Measurements from ENCODE around the gene SRRM3. TPM values are rescaled to one million over a fixed set of nuclear protein-coding genes. Genes with fewer than 3 reads are reported as not detected.
A peak's percentile ranks its signal among the peaks of the same experiment; 100 is the strongest.

Gene SRRM3
- total RNA-seq, 1 donor from 2014 or later = 4.0 TPM

DNA sequence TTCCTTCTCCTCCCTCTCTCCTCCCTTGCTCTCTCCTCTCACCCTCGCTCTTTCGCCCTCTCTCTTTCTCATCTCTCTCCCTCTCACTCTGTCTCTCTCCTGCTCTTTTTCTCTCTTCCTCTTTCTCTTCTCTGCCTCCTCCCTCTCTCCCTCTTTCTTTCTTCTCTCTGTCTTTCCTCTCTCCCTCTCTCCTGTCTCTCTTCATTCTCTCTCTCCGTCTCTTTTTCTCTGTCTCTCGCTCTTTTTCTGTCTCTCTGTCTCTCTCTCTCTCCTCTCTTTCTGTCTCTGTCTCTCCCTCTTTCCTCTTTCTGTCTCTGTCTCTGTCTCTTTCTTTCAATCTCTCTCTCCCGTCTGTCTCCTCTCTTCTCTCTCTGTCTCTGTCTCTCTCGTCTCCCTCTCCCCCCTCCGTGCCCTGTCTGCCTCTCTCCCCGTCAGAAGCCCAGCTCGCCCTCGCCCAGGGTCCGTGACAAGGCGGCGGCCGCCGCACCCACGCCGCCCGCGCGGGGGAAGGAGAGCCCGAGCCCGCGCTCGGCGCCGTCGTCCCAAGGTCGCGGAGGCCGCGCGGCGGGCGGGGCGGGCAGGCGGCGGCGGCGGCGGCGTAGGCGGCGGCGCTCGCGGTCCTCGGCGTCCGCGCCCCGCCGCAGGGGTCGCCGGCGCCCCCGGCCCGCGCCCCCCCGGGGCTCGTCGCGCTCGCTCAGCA is 79.5 kb downstream of the SRRM3 start:
- Mint-ChIP-seq H3K4me3 (peak overlapping the region; percentile 86), H3K27ac (peak overlapping the region; percentile 66), H3K36me3 (no peaks in the 10 kb centered on the region), H3K4me1 (ENCODE audit: unreplicated experiment) (no peaks in the 10 kb centered on the region), H3K9me3 (no peaks in the 10 kb centered on the region), H3K27me3 (peaks cover 80% of the 10 kb centered on the region)
- no peak for DNase-seq (ENCODE audit: extremely low spot score, unreplicated experiment)
- TF ChIP-seq, protein P1, sequence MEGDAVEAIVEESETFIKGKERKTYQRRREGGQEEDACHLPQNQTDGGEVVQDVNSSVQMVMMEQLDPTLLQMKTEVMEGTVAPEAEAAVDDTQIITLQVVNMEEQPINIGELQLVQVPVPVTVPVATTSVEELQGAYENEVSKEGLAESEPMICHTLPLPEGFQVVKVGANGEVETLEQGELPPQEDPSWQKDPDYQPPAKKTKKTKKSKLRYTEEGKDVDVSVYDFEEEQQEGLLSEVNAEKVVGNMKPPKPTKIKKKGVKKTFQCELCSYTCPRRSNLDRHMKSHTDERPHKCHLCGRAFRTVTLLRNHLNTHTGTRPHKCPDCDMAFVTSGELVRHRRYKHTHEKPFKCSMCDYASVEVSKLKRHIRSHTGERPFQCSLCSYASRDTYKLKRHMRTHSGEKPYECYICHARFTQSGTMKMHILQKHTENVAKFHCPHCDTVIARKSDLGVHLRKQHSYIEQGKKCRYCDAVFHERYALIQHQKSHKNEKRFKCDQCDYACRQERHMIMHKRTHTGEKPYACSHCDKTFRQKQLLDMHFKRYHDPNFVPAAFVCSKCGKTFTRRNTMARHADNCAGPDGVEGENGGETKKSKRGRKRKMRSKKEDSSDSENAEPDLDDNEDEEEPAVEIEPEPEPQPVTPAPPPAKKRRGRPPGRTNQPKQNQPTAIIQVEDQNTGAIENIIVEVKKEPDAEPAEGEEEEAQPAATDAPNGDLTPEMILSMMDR (conservative IDR thresholded peaks at IDR 0.05) = no peak

DNA sequence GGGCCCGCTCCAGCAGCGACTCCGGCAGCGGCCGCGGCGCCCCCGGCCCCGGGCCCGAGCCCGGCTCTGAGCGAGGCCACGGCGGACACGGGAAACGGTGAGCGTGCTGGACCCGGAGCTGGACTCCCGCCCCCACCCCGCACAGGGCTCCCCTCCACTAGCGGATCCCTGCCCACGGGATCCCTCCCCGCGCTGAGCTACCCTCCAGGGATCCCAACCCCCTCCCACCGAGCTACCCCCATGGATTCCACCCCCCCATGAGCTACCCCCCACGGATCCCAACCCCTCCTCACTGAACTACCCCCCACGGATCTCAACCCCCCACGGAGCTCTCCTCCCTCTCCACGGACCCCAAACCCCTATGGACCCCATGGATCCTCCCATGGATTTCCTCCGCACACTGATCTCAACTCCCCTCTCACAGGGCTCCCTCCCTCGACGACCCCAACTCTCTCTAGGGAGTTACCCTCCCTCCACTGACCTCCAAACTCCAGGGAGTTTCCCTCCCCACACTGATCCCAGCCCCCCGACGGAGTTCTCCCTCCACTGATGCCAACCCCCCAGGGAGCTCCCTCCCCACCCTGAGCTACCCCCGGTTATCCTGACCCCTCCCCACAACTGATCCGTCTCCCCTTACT is 80.1 kb downstream of the SRRM3 start:
- Mint-ChIP-seq H3K9me3 (no peaks in the 10 kb centered on the region), H3K27me3 (peaks cover 75% of the 10 kb centered on the region), H3K4me1 (ENCODE audit: unreplicated experiment) (no peaks in the 10 kb centered on the region), H3K27ac (no peak overlapping the region), H3K36me3 (no peaks in the 10 kb centered on the region), H3K4me3 (peak overlapping the region; percentile 80)
- no peak for DNase-seq (ENCODE audit: extremely low spot score, unreplicated experiment)
- TF ChIP-seq, protein P1 (conservative IDR thresholded peaks at IDR 0.05) = no peak

DNA sequence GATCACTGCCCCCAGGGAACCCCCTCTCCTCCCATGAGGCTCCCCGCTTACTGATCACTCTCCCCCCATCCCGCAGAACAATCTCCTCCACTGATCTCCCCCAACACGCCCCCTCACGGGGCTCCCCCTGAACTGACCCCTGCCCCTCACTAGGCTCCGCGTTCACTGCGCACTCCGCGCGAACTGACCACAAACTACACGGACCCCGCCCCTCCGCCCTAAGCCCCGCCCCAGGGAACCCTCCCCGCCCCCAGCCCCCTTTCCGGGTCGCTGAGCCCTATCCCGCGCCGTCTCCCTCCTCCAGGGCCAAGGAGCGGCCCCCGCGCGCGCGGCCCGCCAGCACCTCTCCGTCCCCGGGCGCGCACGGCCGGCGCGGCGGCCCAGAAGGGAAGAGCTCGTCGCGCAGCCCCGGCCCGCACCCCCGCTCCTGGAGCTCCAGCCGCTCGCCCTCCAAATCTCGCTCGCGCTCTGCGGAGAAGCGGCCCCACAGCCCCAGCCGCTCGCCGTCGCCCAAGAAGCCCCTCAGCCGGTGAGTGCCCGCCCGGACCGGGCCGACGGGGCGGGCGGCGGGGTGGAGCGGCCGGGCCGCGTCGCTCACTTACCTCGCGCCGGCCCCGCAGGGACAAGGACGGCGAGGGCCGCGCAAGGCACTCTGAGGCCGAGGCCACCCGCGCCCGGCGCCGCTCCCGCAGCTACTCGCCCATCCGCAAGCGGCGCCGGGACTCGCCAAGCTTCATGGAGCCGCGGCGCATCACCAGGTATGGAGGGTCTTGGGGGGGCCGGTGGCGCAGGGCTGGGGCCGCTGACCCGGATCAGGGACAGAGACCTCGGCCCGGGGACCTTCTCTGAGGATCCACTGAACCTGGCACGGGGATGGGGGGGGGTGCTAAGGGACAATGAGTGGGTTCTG is 80.9 kb downstream of the SRRM3 start:
- Mint-ChIP-seq H3K27me3 (peaks cover 67% of the 10 kb centered on the region), H3K36me3 (no peaks in the 10 kb centered on the region), H3K4me1 (ENCODE audit: unreplicated experiment) (no peaks in the 10 kb centered on the region), H3K4me3 (peak overlapping the region; percentile 80), H3K9me3 (no peaks in the 10 kb centered on the region), H3K27ac (no peak overlapping the region)
- TF ChIP-seq, protein P1 (conservative IDR thresholded peaks at IDR 0.05) = no peak
- no peak for DNase-seq (ENCODE audit: extremely low spot score, unreplicated experiment)

DNA sequence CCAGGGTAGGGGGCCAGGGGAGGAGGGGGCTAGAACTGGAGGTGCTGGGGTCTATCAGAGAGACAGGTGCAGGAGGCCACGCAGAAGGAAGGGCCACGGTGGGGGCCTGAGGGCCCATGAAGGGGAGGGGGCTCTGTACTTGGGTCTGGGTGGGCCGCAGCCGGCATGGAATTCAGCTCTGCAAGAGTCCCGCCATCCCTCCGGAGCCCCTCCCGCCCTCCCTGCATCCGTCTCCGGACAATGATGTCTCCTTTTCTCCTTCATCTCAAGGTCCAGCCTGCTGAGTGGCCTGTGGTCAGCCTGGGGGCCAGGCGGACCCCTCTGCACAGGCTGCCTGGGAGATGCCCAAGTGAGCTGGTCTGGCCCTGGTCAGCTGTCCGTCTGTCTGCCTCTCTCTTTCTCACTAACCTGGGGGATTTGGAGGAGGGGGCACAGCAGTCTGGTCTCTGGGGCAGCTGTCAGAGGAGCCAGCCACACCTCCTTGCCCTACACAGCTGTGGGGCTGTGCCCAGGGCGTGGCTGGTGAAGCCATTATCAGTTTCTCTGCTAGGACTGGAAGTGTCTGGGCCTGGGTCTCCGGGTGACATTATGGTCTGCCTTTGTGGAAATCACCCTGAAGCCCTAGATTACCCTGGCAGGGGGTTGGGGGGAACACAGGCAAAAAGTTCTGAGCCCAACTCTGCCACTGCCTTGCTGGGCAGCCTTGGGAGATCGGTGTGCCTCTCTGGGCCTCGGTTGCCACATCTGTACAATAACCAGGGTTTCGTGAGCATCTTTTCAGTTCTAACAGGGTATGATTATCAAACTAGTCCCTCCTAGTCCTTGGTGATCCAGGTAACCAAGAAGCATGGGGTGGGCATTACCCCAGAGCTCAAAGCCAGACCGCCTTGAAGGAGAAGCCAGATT is 81.8 kb downstream of the SRRM3 start:
- peaks cover 60% of the 10 kb centered on the region for H3K27me3 Mint-ChIP-seq
- no peaks in the 10 kb centered on the region for H3K9me3 Mint-ChIP-seq
- no peak for DNase-seq (ENCODE audit: extremely low spot score, unreplicated experiment)
- H3K4me1 Mint-ChIP-seq (ENCODE audit: unreplicated experiment) = no peaks in the 10 kb centered on the region
- H3K27ac Mint-ChIP-seq = no peak overlapping the region
- TF ChIP-seq, protein P1 (conservative IDR thresholded peaks at IDR 0.05) = no peak
- no peaks in the 10 kb centered on the region for H3K36me3 Mint-ChIP-seq
- H3K4me3 Mint-ChIP-seq = peak overlapping the region; percentile 80
